Measurements from ENCODE around the gene AKAP13. TPM values are rescaled to one million over a fixed set of nuclear protein-coding genes. Genes with fewer than 3 reads are reported as not detected.

Gene AKAP13
- polyA plus RNA-seq, 1 donor from 2014 or later = 10.0 TPM

DNA sequence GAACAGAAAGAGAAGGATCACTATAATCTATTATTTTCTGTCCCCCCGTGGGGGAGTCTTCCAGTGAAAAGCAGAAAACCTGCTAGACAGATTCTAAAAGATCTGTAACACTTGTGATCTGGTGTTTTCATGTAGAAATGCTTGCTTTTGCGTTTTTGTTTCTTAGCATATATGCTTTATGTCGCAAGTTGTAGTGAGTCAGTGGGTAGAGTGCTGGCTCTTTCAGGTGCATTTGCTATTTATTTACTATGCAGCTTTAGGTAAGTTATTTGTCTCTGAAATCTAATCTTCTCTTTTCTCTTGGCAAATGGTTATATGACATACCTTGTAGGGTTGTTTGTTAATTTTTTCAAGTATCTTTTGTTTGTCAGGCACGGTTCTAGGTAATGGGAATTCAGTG is 9.4 kb downstream of the AKAP13 start:
- Histone ChIP-seq H3K79me2 (replicated peaks; ENCODE audit: insufficient read depth, low read length) (peaks cover 31% of the 10 kb centered on the region), H3K27me3 (ENCODE audit: insufficient read depth, low read depth, low read length) (no peaks in the 10 kb centered on the region), H3K27ac (ENCODE audit: low read length) (no peak overlapping the region), H3F3A (ENCODE audit: insufficient read depth, low read length, poor library complexity, severe bottlenecking) (no peaks in the 10 kb centered on the region), H3K9ac (ENCODE audit: low read length) (no peak overlapping the region), H3K9me2 (ENCODE audit: insufficient read depth, low read length) (no peaks in the 10 kb centered on the region), H3K9me3 (ENCODE audit: low read length) (no peaks in the 10 kb centered on the region), H3K36me3 (ENCODE audit: insufficient read depth, low read length) (no peaks in the 10 kb centered on the region), H3K4me3 (ENCODE audit: low read length) (no peak overlapping the region), H3K4me2 (ENCODE audit: low read length) (no peak overlapping the region), H4K20me1 (ENCODE audit: insufficient read depth) (no peaks in the 10 kb centered on the region), H2AFZ (ENCODE audit: low read depth, low read length) (no peak overlapping the region)
- TF ChIP-seq MXI1 (conservative IDR thresholded peaks at IDR 0.05; ENCODE audit: poor library complexity, severe bottlenecking) = no peak

DNA sequence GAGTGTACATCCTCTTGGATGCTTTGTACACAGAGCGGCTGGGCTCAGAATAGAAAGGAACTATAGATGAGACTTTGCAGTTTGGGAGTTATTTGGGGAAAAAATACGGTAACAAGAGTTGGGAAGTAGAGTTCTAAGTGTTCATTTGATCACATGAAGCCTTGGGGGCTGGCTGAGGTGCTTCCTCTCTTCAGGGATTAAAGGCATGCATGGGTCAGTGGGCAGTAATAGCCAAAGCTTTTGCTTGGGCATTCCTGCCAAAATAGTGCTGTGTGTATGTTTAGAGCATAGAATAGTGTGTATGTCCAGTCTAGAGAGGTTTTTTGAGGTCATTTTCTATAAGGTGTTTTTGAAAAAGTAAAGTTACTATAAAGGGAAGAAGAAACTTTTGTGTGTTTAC is 12.8 kb downstream of the AKAP13 start:
- Histone ChIP-seq H3K27ac (ENCODE audit: low read length) (no peak overlapping the region), H3K79me2 (replicated peaks; ENCODE audit: insufficient read depth, low read length) (peaks cover 26% of the 10 kb centered on the region), H3K4me2 (ENCODE audit: low read length) (no peak overlapping the region), H3F3A (ENCODE audit: insufficient read depth, low read length, poor library complexity, severe bottlenecking) (no peaks in the 10 kb centered on the region), H3K9me3 (ENCODE audit: low read length) (no peaks in the 10 kb centered on the region), H3K27me3 (ENCODE audit: insufficient read depth, low read depth, low read length) (no peaks in the 10 kb centered on the region), H3K9ac (ENCODE audit: low read length) (no peak overlapping the region), H2AFZ (ENCODE audit: low read depth, low read length) (no peak overlapping the region), H3K9me2 (ENCODE audit: insufficient read depth, low read length) (no peaks in the 10 kb centered on the region), H3K4me3 (ENCODE audit: low read length) (no peak overlapping the region), H3K36me3 (ENCODE audit: insufficient read depth, low read length) (no peaks in the 10 kb centered on the region), H4K20me1 (ENCODE audit: insufficient read depth) (no peaks in the 10 kb centered on the region)
- TF ChIP-seq EP300 (conservative IDR thresholded peaks at IDR 0.05; ENCODE audit: poor library complexity, severe bottlenecking) (no peak), EZH2 (IDR thresholded peaks at IDR 0.05; ENCODE audit: borderline replicate concordance, insufficient read depth, low read length, poor library complexity, severe bottlenecking) (no peak), POLR2AphosphoS5 (IDR thresholded peaks at IDR 0.05) (no peak), MXI1 (conservative IDR thresholded peaks at IDR 0.05; ENCODE audit: poor library complexity, severe bottlenecking) (no peak)
- TF ChIP-seq, protein P1, sequence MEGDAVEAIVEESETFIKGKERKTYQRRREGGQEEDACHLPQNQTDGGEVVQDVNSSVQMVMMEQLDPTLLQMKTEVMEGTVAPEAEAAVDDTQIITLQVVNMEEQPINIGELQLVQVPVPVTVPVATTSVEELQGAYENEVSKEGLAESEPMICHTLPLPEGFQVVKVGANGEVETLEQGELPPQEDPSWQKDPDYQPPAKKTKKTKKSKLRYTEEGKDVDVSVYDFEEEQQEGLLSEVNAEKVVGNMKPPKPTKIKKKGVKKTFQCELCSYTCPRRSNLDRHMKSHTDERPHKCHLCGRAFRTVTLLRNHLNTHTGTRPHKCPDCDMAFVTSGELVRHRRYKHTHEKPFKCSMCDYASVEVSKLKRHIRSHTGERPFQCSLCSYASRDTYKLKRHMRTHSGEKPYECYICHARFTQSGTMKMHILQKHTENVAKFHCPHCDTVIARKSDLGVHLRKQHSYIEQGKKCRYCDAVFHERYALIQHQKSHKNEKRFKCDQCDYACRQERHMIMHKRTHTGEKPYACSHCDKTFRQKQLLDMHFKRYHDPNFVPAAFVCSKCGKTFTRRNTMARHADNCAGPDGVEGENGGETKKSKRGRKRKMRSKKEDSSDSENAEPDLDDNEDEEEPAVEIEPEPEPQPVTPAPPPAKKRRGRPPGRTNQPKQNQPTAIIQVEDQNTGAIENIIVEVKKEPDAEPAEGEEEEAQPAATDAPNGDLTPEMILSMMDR (IDR thresholded peaks at IDR 0.05; ENCODE audit: poor library complexity, severe bottlenecking) = no peak
- TF ChIP-seq, protein P2, sequence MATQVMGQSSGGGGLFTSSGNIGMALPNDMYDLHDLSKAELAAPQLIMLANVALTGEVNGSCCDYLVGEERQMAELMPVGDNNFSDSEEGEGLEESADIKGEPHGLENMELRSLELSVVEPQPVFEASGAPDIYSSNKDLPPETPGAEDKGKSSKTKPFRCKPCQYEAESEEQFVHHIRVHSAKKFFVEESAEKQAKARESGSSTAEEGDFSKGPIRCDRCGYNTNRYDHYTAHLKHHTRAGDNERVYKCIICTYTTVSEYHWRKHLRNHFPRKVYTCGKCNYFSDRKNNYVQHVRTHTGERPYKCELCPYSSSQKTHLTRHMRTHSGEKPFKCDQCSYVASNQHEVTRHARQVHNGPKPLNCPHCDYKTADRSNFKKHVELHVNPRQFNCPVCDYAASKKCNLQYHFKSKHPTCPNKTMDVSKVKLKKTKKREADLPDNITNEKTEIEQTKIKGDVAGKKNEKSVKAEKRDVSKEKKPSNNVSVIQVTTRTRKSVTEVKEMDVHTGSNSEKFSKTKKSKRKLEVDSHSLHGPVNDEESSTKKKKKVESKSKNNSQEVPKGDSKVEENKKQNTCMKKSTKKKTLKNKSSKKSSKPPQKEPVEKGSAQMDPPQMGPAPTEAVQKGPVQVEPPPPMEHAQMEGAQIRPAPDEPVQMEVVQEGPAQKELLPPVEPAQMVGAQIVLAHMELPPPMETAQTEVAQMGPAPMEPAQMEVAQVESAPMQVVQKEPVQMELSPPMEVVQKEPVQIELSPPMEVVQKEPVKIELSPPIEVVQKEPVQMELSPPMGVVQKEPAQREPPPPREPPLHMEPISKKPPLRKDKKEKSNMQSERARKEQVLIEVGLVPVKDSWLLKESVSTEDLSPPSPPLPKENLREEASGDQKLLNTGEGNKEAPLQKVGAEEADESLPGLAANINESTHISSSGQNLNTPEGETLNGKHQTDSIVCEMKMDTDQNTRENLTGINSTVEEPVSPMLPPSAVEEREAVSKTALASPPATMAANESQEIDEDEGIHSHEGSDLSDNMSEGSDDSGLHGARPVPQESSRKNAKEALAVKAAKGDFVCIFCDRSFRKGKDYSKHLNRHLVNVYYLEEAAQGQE (IDR thresholded peaks at IDR 0.05; ENCODE audit: borderline replicate concordance) = no peak

DNA sequence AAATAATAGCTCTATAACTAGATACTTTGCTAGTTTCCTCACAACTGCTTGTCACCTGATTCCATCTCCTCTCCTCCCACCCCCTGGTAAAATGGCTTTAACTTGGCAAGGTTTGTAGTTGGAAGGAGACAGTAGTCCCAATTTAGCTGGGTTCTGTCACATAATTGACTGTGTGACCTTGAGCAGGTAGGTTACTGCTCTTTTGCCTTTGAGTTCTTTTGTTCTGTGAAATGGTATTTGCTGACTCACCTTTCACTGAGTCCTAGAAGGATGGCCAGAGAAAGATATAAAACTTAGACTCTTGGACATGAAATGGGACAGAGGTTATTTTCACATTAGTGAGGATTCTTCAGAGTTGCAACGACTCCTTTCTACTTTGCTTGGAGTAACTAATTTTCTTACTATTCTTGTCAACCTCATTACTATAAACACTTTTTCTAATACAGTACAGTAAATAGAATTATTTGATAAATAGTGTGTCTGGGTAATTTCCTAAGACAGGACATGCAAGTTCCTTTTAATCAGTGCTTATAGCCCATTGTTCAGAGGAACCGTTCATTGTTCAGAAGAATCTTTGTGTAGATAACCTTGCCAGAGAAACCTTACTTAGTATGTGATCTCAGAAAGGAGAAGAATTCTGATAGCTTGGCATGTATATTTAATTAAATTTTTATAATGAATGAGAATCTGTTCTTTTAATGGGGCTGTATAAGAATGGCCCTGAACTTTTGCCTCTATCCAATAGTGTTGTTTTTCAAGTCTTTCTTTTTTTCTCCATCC is 14.3 kb downstream of the AKAP13 start:
- no peak overlapping the region for H3K4me2 ChIP-seq (ENCODE audit: low read length)
- no peaks in the 10 kb centered on the region for H4K20me1 ChIP-seq (ENCODE audit: insufficient read depth)
- H3K27me3 ChIP-seq (ENCODE audit: insufficient read depth, low read depth, low read length) = no peaks in the 10 kb centered on the region

More for the DNA sequence above, 14.3 kb downstream of the AKAP13 start:
- Histone ChIP-seq H3K4me3 (ENCODE audit: low read length) (no peak overlapping the region), H3K9ac (ENCODE audit: low read length) (no peak overlapping the region), H3K36me3 (ENCODE audit: insufficient read depth, low read length) (no peaks in the 10 kb centered on the region), H3K9me2 (ENCODE audit: insufficient read depth, low read length) (no peaks in the 10 kb centered on the region), H3F3A (ENCODE audit: insufficient read depth, low read length, poor library complexity, severe bottlenecking) (no peaks in the 10 kb centered on the region), H3K79me2 (replicated peaks; ENCODE audit: insufficient read depth, low read length) (peaks cover 21% of the 10 kb centered on the region), H3K9me3 (ENCODE audit: low read length) (no peaks in the 10 kb centered on the region), H2AFZ (ENCODE audit: low read depth, low read length) (no peak overlapping the region), H3K27ac (ENCODE audit: low read length) (no peak overlapping the region)
- TF ChIP-seq, protein P2 (IDR thresholded peaks at IDR 0.05; ENCODE audit: borderline replicate concordance) = no peak
- no peak for TF ChIP-seq EZH2 (IDR thresholded peaks at IDR 0.05; ENCODE audit: borderline replicate concordance, insufficient read depth, low read length, poor library complexity, severe bottlenecking)
- no peak for TF ChIP-seq EP300 (conservative IDR thresholded peaks at IDR 0.05; ENCODE audit: poor library complexity, severe bottlenecking)
- no peak for TF ChIP-seq SMC3 (conservative IDR thresholded peaks at IDR 0.05; ENCODE audit: poor library complexity)
- TF ChIP-seq TAF1 (IDR thresholded peaks at IDR 0.05; ENCODE audit: low read depth) = no peak
- TF ChIP-seq RAD21 (conservative IDR thresholded peaks at IDR 0.05) = no peak
- no peak for TF ChIP-seq POLR2AphosphoS5 (IDR thresholded peaks at IDR 0.05)
- no peak for TF ChIP-seq MXI1 (conservative IDR thresholded peaks at IDR 0.05; ENCODE audit: poor library complexity, severe bottlenecking)
- TF ChIP-seq, protein P1 (IDR thresholded peaks at IDR 0.05; ENCODE audit: poor library complexity, severe bottlenecking) = no peak

Data from neural cell (in vitro differentiated cells).